Peyer's patch (tissue), 4 donors: ENCODE data around the gene SLC5A7. TPM values are rescaled to one million over a fixed set of nuclear protein-coding genes. Genes with fewer than 3 reads are reported as not detected.

Source experiments
- DNase-seq, 3 donors: peaks; one replicate each; pipeline ENCODE4 v3.0.0-alpha.2; 2017 to 2019
- H3K27ac ChIP-seq, 4 donors: fragments of 200-600 bp; sonication (generic); one replicate each; pipeline ENCODE4 v1.5.1; 2016 to 2019
- H3K27me3 ChIP-seq, 2 donors: fragments of 200-600 bp; sonication (generic); one replicate each; pipeline ENCODE4 v1.5.1; 2019
- H3K36me3 ChIP-seq, 3 donors: fragments of 200-600 bp; sonication (generic); one replicate each; pipeline ENCODE4 v1.5.1; 2016 to 2019
- H3K4me1 ChIP-seq, 4 donors: fragments of 200-600 bp; sonication (generic); one replicate each; pipeline ENCODE4 v1.5.1; 2016 to 2019
- H3K4me3 ChIP-seq, 4 donors: fragments of 200-600 bp; sonication (generic); 1 replicate in 3 of 4; 2 replicates in 1 of 4; pipeline ENCODE4 v1.5.1; 2016 to 2019; ENCODE audit warnings: mild to moderate bottlenecking in 1 of 4
- H3K9me3 ChIP-seq, 4 donors: fragments of 200-600 bp; sonication (generic); one replicate each; pipeline ENCODE4 v1.5.1; 2016 to 2019; ENCODE audit warnings: mild to moderate bottlenecking in 1 of 4
- CTCF ChIP-seq, 6 experiments: fragments of 450-650 bp in 4 of 6; fragments of 200-600 bp in 2 of 6; sonication (generic) in 1 of 6; IDR thresholded peaks; one replicate each; pipeline ENCODE4 v1.5.1; 2017 to 2019; ENCODE audit warnings: antibody characterized with exemption in 6 of 6, mild to moderate bottlenecking in 3 of 6, moderate library complexity in 1 of 6
- POLR2A ChIP-seq, 2 donors: fragments of 450-650 bp; IDR thresholded peaks; one replicate each; pipeline ENCODE4 v1.5.1; 2017; ENCODE audit warnings: antibody characterized with exemption in 2 of 2, mild to moderate bottlenecking in 2 of 2, moderate library complexity in 2 of 2
- total RNA-seq, 4 donors: library from RNA; depleted of rRNA; stranded (reverse); fragments of >200 nt; gene quantifications; one replicate each; pipeline ENCODE4 v1.1.0, GENCODE V29; 2016

Gene SLC5A7
- total RNA-seq, 4 donors from 2014 or later, result 0.13 TPM; not detected in 3

DNA sequence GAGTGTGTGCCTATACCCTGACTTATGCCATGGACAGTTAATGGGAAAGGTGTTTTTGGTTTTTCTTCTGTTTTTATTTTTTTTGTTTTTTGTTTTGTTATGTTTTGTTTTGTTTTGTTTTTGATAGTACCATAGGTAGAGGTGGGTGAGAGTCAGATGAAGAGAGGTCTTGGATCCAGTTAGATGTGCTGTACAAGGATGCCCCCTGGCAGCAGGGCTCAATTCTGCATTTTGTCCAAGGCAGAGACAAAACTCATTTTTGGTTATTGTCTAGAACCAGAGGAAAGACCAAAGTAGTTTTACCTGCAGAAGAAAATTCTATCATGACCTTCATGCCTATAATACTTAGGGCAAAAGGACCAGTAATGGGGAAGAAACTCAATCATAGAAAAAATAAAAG is 48.5 kb downstream of the SLC5A7 start:
- no peaks in the 10 kb centered on the region for H3K4me1 ChIP-seq
- DNase-seq, result no peak
- H3K27ac ChIP-seq, result no peak overlapping the region
- TF ChIP-seq CTCF (IDR thresholded peaks at IDR 0.05), result no peak
- TF ChIP-seq POLR2A (IDR thresholded peaks at IDR 0.05), result no peak
- H3K9me3 ChIP-seq, result no peaks in the 10 kb centered on the region
- H3K27me3 ChIP-seq, result no peaks in the 10 kb centered on the region
- H3K4me3 ChIP-seq, result no peak overlapping the region
- no peaks in the 10 kb centered on the region for H3K36me3 ChIP-seq

- Histone ChIP-seq H3K4me3 (no peak overlapping the region), H3K4me1 (no peaks in the 10 kb centered on the region), H3K27ac (no peak overlapping the region), H3K36me3 (no peaks in the 10 kb centered on the region), H3K9me3 (no peaks in the 10 kb centered on the region), H3K27me3 (no peaks in the 10 kb centered on the region)
- DNase-seq, result no peak
- TF ChIP-seq POLR2A (IDR thresholded peaks at IDR 0.05), result no peak
- TF ChIP-seq CTCF (IDR thresholded peaks at IDR 0.05), result no peak
Observed at GRCh38 chr2:108048752-108049151, 62.4 kb downstream of the SLC5A7 start.

- DNase-seq, result no peak
- Histone ChIP-seq H3K4me3 (no peak overlapping the region), H3K9me3 (no peaks in the 10 kb centered on the region), H3K27ac (no peak overlapping the region), H3K27me3 (no peaks in the 10 kb centered on the region), H3K4me1 (no peaks in the 10 kb centered on the region), H3K36me3 (no peaks in the 10 kb centered on the region)
- TF ChIP-seq POLR2A (IDR thresholded peaks at IDR 0.05), result no peak
- TF ChIP-seq CTCF (IDR thresholded peaks at IDR 0.05), result no peak
Observed at GRCh38 chr2:108058576-108059137, 72.3 kb downstream of the SLC5A7 start.

- no peaks in the 10 kb centered on the region for H3K36me3 ChIP-seq
- no peak overlapping the region for H3K4me3 ChIP-seq
- TF ChIP-seq CTCF (IDR thresholded peaks at IDR 0.05) (no peak), POLR2A (IDR thresholded peaks at IDR 0.05) (no peak)
- DNase-seq, result no peak
- no peaks in the 10 kb centered on the region for H3K27me3 ChIP-seq
- no peaks in the 10 kb centered on the region for H3K9me3 ChIP-seq
- H3K27ac ChIP-seq, result no peak overlapping the region
- no peaks in the 10 kb centered on the region for H3K4me1 ChIP-seq
Observed at GRCh38 chr2:108061439-108062042, 75.2 kb downstream of the SLC5A7 start.

Other genes starting within 250 kb of the SLC5A7 start
- gene RGPD4, start 159.6 kb upstream of the SLC5A7 start, total RNA-seq, result not detected